NT2/D1 (cell line): Measurements from ENCODE around the gene PLLP.

Experiments
- SUZ12 ChIP-seq: IDR thresholded peaks from 2 replicates; pipeline ENCODE4 v1.6.1; 2011; ENCODE audit not compliant: insufficient read length, insufficient read depth; ENCODE audit errors: extremely low read depth
- YY1 ChIP-seq: IDR thresholded peaks from 2 replicates; pipeline ENCODE4 v1.6.1; 2011; ENCODE audit not compliant: insufficient read length, insufficient read depth
- ZNF274 ChIP-seq: IDR thresholded peaks from 2 replicates; pipeline ENCODE4 v1.6.1; 2011; ENCODE audit warnings: mild to moderate bottlenecking, low read depth, low read length

DNA sequence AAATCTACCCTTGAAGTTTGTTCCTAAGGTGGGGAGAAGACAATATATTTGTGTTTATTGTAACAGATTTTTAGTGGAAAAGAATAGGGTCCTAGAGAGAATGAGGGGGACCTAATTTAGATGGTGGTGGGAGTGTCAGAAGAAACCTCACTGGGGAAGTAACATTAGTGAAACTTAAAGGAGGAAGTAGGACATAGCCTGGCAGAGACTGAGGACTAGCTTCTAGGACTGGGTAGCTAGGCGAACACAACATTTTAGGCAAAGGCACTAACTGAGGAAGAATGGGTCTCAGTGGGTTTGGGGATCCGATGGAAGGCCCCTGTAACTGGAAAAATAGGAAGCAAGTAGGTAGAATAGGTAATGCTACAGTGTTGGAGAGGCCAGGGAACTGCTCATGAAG lies 43.6 kb downstream of the PLLP start:
- TF ChIP-seq ZNF274, result no peak
- TF ChIP-seq YY1, result no peak
- no peak for TF ChIP-seq SUZ12
